Measurements from ENCODE around the gene HDAC9.

DNA sequence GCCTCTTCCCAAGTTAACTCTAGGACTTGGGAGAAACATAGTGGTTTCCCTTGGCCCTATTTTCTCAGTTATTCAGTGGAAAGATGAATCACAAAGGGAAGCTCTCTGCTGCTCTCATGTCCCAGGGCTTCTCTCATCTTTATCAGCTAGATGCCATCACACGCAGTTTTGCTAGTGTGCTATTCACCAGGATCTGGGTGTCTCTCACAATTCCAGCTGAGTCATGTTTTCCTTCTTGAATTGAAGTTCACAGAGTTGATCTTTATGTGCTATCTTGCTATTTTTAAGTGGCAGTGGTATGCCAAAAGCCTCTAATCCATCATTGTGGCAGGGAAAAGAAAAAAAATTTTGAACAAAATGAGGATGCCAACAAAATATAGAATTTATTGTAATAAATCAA is 520.6 kb downstream of the HDAC9 start:
- TF ChIP-seq, protein P1, sequence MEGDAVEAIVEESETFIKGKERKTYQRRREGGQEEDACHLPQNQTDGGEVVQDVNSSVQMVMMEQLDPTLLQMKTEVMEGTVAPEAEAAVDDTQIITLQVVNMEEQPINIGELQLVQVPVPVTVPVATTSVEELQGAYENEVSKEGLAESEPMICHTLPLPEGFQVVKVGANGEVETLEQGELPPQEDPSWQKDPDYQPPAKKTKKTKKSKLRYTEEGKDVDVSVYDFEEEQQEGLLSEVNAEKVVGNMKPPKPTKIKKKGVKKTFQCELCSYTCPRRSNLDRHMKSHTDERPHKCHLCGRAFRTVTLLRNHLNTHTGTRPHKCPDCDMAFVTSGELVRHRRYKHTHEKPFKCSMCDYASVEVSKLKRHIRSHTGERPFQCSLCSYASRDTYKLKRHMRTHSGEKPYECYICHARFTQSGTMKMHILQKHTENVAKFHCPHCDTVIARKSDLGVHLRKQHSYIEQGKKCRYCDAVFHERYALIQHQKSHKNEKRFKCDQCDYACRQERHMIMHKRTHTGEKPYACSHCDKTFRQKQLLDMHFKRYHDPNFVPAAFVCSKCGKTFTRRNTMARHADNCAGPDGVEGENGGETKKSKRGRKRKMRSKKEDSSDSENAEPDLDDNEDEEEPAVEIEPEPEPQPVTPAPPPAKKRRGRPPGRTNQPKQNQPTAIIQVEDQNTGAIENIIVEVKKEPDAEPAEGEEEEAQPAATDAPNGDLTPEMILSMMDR (IDR thresholded peaks at IDR 0.05) = no peak
- no peak for TF ChIP-seq ZFX (IDR thresholded peaks at IDR 0.05; ENCODE audit: borderline replicate concordance)

All from 22Rv1 (cell line).